H1 (cell line): ENCODE data around the gene EDC3.

Experiments used
- POLR2A ChIP-seq, 2 experiments: IDR thresholded peaks; 1 replicate in 1 of 2; 2 replicates in 1 of 2; pipeline ENCODE4 v1.6.1; 2011; ENCODE audit warnings: low read depth in 2 of 2, low read length in 2 of 2, mild to moderate bottlenecking in 2 of 2; ENCODE audit errors: control extremely low read depth in 1 of 2
- TF ChIP-seq, protein P1 (sequence below): fragments of 300-600 bp; sonication (generic); IDR thresholded peaks from 2 replicates; pipeline ENCODE4 v1.7.1; 2012; ENCODE audit warnings: low read length, moderate library complexity, mild to moderate bottlenecking, inconsistent platforms; ENCODE audit not compliant: insufficient replicate concordance

DNA sequence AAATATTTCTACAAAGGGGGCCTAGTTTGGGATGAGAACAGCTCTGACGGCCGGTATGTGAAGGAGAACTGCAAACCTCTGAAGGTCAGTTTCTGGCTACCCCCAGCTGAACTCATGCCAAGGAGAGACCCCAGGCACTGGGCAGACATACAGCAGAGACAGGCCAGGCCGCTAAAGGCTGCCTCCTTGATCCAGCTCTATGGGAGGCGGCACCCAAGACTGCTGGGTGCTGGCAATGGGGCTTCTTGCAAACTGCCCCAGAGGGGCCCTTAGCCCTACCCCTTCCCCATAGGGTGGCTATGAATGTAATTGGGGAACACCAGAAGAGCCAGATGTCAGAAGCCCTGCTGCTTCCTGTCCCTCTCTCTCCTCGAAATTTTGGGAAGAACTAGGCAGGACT, 66.9 kb downstream of the EDC3 start:
- TF ChIP-seq, protein P1, sequence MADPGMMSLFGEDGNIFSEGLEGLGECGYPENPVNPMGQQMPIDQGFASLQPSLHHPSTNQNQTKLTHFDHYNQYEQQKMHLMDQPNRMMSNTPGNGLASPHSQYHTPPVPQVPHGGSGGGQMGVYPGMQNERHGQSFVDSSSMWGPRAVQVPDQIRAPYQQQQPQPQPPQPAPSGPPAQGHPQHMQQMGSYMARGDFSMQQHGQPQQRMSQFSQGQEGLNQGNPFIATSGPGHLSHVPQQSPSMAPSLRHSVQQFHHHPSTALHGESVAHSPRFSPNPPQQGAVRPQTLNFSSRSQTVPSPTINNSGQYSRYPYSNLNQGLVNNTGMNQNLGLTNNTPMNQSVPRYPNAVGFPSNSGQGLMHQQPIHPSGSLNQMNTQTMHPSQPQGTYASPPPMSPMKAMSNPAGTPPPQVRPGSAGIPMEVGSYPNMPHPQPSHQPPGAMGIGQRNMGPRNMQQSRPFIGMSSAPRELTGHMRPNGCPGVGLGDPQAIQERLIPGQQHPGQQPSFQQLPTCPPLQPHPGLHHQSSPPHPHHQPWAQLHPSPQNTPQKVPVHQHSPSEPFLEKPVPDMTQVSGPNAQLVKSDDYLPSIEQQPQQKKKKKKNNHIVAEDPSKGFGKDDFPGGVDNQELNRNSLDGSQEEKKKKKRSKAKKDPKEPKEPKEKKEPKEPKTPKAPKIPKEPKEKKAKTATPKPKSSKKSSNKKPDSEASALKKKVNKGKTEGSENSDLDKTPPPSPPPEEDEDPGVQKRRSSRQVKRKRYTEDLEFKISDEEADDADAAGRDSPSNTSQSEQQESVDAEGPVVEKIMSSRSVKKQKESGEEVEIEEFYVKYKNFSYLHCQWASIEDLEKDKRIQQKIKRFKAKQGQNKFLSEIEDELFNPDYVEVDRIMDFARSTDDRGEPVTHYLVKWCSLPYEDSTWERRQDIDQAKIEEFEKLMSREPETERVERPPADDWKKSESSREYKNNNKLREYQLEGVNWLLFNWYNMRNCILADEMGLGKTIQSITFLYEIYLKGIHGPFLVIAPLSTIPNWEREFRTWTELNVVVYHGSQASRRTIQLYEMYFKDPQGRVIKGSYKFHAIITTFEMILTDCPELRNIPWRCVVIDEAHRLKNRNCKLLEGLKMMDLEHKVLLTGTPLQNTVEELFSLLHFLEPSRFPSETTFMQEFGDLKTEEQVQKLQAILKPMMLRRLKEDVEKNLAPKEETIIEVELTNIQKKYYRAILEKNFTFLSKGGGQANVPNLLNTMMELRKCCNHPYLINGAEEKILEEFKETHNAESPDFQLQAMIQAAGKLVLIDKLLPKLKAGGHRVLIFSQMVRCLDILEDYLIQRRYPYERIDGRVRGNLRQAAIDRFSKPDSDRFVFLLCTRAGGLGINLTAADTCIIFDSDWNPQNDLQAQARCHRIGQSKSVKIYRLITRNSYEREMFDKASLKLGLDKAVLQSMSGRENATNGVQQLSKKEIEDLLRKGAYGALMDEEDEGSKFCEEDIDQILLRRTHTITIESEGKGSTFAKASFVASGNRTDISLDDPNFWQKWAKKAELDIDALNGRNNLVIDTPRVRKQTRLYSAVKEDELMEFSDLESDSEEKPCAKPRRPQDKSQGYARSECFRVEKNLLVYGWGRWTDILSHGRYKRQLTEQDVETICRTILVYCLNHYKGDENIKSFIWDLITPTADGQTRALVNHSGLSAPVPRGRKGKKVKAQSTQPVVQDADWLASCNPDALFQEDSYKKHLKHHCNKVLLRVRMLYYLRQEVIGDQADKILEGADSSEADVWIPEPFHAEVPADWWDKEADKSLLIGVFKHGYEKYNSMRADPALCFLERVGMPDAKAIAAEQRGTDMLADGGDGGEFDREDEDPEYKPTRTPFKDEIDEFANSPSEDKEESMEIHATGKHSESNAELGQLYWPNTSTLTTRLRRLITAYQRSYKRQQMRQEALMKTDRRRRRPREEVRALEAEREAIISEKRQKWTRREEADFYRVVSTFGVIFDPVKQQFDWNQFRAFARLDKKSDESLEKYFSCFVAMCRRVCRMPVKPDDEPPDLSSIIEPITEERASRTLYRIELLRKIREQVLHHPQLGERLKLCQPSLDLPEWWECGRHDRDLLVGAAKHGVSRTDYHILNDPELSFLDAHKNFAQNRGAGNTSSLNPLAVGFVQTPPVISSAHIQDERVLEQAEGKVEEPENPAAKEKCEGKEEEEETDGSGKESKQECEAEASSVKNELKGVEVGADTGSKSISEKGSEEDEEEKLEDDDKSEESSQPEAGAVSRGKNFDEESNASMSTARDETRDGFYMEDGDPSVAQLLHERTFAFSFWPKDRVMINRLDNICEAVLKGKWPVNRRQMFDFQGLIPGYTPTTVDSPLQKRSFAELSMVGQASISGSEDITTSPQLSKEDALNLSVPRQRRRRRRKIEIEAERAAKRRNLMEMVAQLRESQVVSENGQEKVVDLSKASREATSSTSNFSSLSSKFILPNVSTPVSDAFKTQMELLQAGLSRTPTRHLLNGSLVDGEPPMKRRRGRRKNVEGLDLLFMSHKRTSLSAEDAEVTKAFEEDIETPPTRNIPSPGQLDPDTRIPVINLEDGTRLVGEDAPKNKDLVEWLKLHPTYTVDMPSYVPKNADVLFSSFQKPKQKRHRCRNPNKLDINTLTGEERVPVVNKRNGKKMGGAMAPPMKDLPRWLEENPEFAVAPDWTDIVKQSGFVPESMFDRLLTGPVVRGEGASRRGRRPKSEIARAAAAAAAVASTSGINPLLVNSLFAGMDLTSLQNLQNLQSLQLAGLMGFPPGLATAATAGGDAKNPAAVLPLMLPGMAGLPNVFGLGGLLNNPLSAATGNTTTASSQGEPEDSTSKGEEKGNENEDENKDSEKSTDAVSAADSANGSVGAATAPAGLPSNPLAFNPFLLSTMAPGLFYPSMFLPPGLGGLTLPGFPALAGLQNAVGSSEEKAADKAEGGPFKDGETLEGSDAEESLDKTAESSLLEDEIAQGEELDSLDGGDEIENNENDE = no peak
- TF ChIP-seq POLR2A (IDR thresholded peaks at IDR 0.05; ENCODE audit: control extremely low read depth in 1 of 2, low read depth in 2 of 2, low read length in 2 of 2) = no peak; a peak in 1 of 3 replicates
